GM21390 (cell line): ENCODE results near the gene AHCYL2.
"Not testable (repeated sequence)": the region's sequence is repeated elsewhere in the genome, so short reads cannot be mapped to it uniquely, and the experiment has no call there.

Experiments used
- ATAC-seq: cut with Tn5 transposase; IDR thresholded peaks from one replicate; pipeline ENCODE4 v1.9.1; 2021; ENCODE audit not compliant: unreplicated experiment

AHCYL2 gene

GRCh38 chr7:129282865-129283264, 58.0 kb downstream of the AHCYL2 start:
- no peak for ATAC-seq

GRCh38 chr7:129283936-129284335, 59.1 kb downstream of the AHCYL2 start:
- no peak for ATAC-seq

GRCh38 chr7:129285111-129285510, 60.3 kb downstream of the AHCYL2 start:
- ATAC-seq: no peak

DNA sequence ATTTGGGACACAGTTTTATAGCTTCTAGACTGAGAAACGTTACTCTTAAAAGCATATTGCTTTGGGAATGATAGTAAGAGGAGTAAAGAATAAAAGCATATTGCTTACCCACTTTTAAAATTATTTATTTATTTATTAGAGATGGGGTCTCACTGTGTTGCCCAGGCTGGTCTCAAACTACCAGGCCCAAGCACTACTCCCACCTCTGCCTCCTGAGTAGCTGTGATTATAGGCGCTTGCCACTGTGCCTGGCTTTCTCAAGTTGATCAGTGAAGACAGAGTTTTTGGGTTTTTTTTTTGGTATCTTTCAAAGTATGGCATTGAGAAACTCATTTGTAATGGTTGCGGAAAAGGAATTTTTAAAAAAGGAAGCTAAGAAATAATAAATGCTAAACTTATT, 68.0 kb downstream of the AHCYL2 start:
- ATAC-seq: no peak

DNA sequence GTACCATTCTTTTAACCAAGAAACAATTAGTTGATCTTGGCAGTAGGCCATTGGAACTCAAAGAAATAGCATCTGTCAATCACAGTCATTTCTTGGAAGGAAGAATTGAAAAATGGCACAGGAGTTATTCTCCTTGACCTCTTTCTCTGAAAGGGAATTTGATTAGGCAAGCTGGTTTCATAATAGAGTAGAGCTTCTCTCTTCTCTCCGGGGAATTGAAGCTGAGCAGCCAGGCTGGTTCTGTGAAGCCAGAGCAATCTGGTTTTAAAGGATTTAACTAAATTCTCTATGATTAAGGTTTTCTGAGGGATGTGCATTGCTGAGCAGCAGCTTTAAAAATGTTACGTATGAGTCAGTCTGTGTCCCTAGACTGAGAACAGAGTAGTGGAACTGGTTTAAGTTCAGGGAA, 70.2 kb downstream of the AHCYL2 start:
- no peak for ATAC-seq

DNA sequence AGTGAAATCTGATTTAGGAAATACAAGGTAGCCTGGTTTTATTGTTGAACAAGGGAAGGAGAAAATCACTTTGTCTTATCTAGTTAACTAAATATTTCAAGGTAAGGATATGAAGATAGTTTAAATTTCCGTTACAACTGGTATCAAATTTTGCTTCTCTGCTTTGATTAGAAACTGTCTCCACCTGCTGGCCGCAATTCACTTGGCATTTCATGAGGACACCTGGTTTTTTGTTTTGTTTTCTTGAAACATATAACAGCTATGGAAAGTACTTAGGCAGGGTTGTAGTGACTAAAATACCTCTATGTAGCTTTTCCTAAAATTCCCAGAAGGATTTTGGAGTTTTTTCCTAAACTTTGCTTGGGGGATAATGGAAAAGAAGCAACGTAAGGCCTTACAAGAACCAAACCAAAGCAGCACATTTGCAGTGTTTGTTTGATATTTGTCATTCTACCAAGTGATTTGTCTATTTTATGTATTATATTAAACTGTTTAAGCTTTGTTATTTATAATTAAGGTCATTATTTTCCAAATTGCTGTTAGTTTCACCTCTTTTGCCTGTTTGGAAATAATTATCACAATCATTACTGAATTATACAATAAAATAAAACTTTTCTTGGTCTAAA, 73.6 kb downstream of the AHCYL2 start:
- ATAC-seq: no peak

DNA sequence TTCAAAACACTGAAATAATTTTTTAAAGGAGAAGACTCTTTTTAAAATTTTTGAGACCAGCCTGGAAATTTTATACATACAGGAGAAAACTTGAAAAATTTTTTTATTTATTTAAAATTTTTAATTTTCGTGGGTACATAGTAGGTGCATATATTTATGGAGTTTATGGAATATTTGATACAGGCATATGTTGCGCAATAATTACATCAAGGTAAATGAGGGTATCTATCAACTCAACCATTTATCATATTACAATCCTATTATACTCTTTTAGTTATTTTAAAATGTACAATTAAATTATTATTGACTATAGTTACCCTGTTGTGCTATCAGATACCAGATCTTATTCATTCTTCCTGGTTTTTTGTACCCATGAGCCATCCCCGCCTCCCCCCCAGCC, 75.1 kb downstream of the AHCYL2 start:
- no peak for ATAC-seq

DNA sequence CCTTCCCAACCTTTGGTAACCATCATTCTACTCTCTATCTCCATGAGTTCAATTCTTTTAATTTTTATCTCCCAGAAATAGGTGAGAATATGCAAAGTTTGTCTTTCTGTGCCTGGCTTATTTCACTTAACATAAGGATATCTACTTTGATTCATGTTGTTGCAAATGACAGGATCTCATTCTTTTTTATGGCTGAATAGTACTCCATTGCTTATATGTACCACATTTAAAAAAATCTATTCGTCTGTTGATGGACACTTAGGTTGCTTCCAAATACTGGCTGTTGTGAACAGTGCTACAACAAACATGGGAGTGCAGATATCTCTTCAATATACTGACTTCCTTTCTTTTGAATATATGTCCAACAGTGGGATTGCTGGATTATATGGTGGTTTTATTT, 75.5 kb downstream of the AHCYL2 start:
- not testable (repeated sequence) for ATAC-seq

- no peak for ATAC-seq
These were observed 82.8 kb downstream of the AHCYL2 start for GRCh38 chr7:129307592-129307991.

- ATAC-seq: no peak
These were observed 83.2 kb downstream of the AHCYL2 start for GRCh38 chr7:129308047-129308446.

- ATAC-seq: no peak
These were observed 86.6 kb downstream of the AHCYL2 start for GRCh38 chr7:129311429-129311828.

DNA sequence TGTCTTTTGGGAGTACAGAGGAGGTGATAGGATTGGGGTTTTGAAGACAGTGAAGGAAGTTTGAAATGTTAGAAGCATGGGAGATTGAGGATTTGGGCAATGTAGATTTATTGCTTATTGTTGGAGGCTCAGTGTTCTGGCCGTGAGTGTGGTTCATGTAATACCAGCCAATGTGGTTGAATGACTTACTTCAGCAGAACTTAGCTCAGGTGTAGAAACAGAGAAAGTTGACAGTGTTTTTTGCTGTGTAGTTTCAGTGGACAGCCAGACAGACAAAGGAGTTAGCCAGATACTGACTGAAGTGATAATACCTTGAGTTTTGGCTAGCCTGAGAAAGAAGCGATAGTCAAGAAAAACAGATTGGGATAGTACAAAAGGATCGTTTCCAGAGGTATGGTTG, 88.5 kb downstream of the AHCYL2 start:
- no peak for ATAC-seq

- ATAC-seq: no peak
These were observed 91.1 kb downstream of the AHCYL2 start for GRCh38 chr7:129315960-129316359.

- ATAC-seq: no peak
These were observed 92.6 kb downstream of the AHCYL2 start for GRCh38 chr7:129317450-129317849.

DNA sequence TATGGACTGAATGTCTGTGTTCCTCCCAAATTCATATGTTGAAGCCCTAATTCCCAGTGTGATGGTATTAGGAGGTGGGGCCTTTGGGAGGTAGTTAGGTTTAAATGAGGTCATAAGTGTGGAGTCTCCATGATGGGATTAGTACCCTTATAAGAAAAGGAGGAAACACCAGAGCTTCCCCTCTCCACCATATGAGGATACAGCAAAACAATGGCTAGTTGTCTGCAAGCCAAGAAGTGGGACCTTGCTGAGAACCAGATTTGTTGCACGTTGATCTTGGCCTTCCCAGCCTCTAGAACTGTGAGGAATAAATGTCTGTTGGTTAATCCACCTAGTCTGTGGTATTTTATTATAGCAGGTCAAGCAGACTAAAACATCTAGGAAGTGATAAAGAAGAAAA, 102.2 kb downstream of the AHCYL2 start:
- ATAC-seq: no peak

- no peak for ATAC-seq
These were observed 107.6 kb downstream of the AHCYL2 start for GRCh38 chr7:129332254-129333035.

GRCh38 chr7:129334473-129334872, 109.6 kb downstream of the AHCYL2 start:
- no peak for ATAC-seq

DNA sequence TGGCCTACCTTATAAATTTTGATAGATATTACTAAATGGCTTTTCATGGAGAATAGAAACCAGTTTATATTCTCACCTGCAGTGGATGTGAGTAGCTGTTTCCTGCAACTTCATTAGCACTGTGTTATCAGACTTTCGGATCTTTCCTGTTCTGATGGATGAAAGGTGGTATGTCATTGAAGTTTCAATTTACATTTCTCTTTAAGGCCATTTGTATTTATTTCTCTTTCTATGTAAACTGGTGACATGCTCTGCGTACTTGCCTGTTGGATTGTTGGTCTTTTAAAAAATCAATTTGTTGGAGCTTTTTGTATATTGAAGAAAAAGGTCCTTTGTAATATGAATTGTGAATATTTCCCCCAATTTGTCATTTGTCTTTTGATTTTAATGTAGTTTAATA, 113.6 kb downstream of the AHCYL2 start:
- no peak for ATAC-seq

DNA sequence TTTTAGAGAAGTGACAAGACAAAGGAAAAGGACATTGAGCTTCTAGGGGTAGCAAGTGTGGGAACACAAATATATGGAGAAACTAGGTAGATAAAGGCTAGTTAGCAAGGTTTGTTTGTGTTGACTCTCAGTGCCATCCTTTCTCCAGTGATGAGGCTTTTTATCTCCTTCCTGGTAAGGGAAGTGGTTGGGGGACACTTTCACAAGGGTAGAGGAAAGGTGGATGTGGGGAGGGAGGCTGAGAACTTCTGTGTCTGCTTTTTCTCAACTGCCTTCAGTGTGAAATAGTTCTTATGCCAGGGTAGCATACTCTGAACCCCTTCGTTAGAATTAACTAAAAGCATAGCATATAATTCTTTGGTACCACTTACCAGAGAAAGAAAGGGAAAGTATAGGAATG, 116.4 kb downstream of the AHCYL2 start:
- no peak for ATAC-seq

GRCh38 chr7:129341816-129342806, 117.3 kb downstream of the AHCYL2 start:
- no peak for ATAC-seq

DNA sequence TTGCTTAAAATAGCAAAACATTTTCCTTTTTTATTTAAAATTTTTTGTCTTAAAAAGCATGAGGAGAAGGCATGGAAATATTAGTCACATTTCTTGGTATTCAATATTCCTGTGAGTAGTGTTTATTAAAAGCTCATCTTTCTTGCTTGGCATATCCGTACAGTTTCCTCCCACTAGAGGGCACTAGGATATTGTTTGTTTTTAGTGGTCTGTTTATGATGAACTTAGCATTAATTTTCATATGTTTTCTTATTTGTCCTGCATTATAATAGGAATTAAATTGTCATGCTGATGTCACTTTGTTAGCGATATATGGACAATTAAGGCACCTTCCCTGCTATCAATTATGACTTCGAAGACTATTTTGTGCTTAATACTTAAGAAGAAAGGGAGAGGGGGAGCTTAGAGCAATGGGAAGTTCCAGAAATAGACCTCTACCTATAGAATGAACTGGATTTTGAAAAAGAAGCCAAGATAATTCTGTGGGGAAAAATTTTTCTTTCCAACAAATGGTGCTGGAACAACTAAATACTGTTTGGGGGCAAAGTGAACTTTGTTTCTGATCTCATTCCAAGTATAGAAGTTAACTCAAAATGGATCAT, 118.4 kb downstream of the AHCYL2 start:
- no peak for ATAC-seq
